HG03095 (cell line): ENCODE results near the gene C10orf62.
"Not testable (repeated sequence)": the region's sequence is repeated elsewhere in the genome, so short reads cannot be mapped to it uniquely, and the experiment has no call there.

ENCODE experiments used
- ATAC-seq: cut with Tn5 transposase; IDR thresholded peaks from one replicate; pipeline ENCODE4 v1.9.1; 2021; ENCODE audit warnings: moderate library complexity; ENCODE audit not compliant: unreplicated experiment

The C10orf62 gene

GRCh38 chr10:97618733-97619132 is 29.2 kb downstream of the C10orf62 start:
- ATAC-seq, result no peak

- no peak for ATAC-seq
Observed at GRCh38 chr10:97623277-97623676, 33.8 kb downstream of the C10orf62 start.

GRCh38 chr10:97627731-97628130 is 38.2 kb downstream of the C10orf62 start:
- ATAC-seq, result no peak

DNA sequence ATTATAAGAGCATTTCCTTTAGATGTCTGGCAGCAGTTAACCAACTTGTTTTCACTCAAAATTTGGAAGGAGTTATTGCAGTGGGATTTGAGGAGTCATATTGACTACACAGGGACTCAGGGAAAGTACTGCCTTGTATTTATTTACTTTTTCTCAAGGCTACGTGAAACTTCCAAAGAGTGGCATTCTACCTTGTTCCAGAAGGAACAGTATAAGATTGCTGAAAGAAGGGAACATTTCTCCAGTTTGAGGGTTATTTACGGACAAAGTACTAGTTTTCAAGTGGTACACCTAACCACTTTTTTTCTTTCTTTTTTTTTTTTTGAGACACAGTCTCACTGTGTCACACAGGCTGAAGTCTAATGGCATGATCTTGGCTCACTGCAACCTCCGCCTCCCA is 38.7 kb downstream of the C10orf62 start:
- ATAC-seq, result no peak

DNA sequence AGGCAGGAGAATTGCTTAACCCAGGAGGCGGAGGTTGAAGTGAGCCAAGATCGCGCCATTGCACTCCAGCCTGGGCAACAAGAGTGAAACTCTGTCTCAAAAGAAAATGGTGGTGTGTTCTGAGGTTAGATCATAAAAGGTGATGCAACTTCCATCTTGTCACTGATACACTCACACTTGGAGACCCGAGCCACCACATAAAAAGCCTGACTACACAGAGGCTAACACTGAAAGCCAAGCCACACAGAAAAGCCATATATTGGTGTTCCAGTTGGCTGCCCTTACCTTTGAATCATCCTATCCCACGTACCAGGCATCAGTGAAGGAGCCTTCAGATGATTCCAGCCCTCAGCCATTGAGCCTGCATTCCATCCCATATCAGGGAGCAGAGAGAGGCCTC is 39.8 kb downstream of the C10orf62 start:
- no peak for ATAC-seq

GRCh38 chr10:97631098-97631497 is 41.6 kb downstream of the C10orf62 start:
- ATAC-seq, result no peak

DNA sequence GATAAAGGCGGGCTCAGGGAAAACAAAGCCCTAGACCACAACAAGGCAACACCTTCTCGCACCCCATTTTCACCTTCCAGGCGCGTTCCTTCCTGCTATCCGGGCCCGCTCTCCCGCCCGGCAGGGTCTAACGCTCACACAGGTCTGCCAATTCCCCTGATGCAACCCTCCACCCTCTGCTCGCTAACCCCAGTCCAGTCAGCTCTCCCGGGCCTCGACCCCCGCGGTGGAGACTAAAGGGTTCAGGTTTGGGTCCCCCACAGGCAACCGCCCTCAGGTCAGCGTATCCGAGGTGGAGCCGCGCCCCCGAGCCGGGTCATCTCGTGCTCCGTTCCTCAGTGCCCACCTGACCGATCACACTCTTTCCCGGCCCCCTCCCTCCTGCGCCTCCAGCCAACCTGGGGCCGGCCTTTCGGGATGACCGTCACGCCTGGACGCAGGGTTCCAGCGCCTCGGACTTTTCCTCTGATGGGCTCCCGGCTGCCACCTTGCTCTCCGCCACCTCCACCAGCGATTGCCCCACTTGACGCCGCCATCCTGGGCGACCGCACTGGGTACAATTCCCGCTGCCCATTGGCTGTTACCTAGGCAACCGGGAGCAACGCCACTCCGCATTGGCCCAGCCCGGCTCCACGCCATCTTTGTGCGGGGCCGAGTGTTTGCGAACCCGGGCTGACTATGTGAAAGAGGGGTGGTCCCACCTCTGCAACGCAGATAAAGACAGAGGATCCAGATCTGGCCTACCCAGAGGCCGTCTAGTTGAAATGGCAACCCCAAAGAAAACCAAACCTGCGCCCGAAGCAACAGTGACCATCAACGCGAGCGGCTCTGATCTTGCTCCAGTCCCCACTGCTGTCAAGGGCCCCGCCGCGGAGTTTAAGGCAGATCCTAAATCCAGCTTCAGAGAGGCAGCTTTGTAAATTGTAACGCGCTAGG is 43.7 kb downstream of the C10orf62 start, which contains the start of gene MORN4:
MORN4 (minus strand) TSS at position 552 of the 936 bp plus-strand sequence. CDS start 13,847 bp downstream, outside the sequence.
- ATAC-seq, result peak; percentile 96

DNA sequence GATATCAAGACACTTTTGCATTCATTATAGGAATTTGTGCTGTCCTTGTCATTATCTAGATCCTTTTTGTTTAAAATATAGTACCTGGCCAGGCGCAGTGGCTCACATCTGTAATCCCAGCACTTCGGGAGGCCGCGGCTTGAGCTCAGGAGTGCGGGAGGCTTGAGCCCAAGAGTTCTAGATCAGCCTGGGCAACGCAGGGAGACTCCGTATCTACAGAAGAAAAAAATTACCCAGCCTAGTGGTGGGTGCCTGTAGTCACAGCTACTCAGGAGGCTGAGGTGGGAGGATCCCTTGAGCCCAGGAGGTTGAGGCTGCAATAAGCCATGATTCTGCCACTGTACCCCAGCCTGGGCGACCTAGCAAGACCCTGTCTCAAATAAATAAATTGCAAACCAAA is 44.4 kb downstream of the C10orf62 start:
- no peak for ATAC-seq

DNA sequence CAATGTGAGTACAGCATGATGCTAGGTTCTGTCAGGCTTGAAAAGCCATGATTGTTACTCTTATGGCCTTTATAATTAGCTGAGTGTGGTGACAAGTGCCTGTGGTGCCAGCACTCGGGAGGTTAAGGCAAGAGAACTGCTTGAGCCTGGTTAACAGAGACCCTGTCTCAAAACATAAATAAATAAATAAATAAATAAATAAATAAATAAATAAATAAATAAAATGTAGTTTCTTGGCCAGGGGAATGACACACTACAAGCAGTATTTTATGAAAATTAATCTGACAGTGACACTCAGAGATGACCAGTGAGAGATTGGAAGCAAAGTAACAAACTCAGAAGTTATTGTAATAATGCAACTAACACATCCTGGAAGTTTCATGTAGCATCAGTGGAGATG is 46.1 kb downstream of the C10orf62 start:
- ATAC-seq, result no peak

DNA sequence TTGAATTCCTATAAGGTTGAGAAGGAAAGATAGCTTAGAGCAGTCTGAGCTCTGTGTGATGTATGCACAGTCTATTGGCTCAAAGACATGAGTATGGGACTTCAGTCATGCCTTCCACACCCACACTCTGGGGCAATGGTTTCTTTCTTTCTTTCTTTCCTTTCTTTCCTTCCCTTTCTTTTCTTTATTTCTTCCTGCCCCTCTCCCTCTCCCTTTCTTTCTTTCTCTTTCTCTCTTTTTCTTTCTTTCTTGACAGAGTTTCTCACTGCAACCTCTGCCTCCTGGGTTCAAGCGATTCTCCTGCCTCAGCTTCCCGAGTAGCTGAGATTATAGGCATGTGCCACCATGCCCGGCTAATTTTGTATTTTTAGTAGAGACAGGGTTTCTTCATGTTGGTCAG is 49.6 kb downstream of the C10orf62 start:
- ATAC-seq, result not testable (repeated sequence)

DNA sequence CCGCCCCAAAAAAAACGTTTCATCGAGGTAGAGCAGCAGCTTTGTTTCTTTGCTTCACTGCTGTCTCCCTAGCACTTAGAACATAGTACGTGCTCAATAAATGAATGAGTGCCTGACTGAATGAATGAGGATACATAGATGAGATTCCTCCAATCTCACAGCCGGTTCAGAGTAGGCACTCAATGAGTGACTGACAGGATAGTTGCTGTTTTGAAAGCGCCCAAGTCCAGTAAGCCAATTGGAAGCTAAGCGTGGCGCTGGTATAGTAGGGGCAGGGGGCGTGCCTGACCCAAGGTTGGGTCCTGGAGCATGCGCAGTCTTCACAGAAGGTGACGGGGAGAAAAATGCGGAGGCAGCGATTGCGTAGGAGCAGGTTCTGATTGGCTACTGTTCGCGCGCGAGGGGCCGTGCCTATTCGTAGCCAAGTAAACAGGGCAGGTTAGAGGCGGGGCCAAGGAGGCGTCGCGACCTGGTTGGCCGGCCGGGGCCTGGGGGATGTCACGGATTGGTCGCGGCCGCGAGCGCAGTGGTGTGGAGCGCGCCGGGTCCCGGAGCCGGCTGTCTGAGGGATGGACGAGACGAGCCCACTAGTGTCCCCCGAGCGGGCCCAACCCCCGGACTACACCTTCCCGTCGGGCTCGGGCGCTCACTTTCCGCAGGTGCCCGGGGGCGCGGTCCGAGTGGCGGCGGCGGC is 50.8 kb downstream of the C10orf62 start, which contains the start of gene PI4K2A:
PI4K2A (plus strand) TSS at position 498 of the 694 bp plus-strand sequence; CDS start at position 570, 72 bp downstream.
- peak; percentile 98 for ATAC-seq
